ENCODE results near the gene ACTRT3.

The ACTRT3 gene

GRCh38 chr3:169769287-169770181 lies at the start of gene ACTRT3:
TSS of gene ACTRT3 (minus strand) at chr3:169769561. CDS start at chr3:169769520, 41 bp downstream.
- peak; percentile 65 for DNase-seq

GRCh38 chr3:169818316-169818715 lies 49.0 kb upstream of the ACTRT3 start:
- DNase-seq: no peak

GRCh38 chr3:169815590-169816150 lies 46.3 kb upstream of the ACTRT3 start:
- DNase-seq: no peak

GRCh38 chr3:169813757-169814517 lies 44.6 kb upstream of the ACTRT3 start:
- peak; percentile 88 for DNase-seq

GRCh38 chr3:169813278-169813677 lies 43.9 kb upstream of the ACTRT3 start:
- DNase-seq: peak; percentile 63

- peak; percentile 99 for DNase-seq
Observed at GRCh38 chr3:169812332-169813235, 43.2 kb upstream of the ACTRT3 start, which contains the start of the genes LRRC34 and LRRIQ4. TSS of gene LRRC34 (minus strand) at chr3:169812904. CDS start at chr3:169812548, 356 bp downstream. TSS of gene LRRIQ4 (plus strand) at chr3:169812870. CDS start at chr3:169821922, 9,052 bp downstream.

GRCh38 chr3:169811631-169812331 lies 42.4 kb upstream of the ACTRT3 start:
- DNase-seq: peak; percentile 80

GRCh38 chr3:169809230-169809795 lies 40.0 kb upstream of the ACTRT3 start:
- no peak for DNase-seq

- DNase-seq: no peak
Observed at GRCh38 chr3:169804681-169805080, 35.3 kb upstream of the ACTRT3 start.

- DNase-seq: no peak
Observed at GRCh38 chr3:169792359-169792758, 23.0 kb upstream of the ACTRT3 start.

- DNase-seq: no peak
Observed at GRCh38 chr3:169790687-169791429, 21.5 kb upstream of the ACTRT3 start.

- no peak for DNase-seq
Observed at GRCh38 chr3:169790219-169790618, 20.9 kb upstream of the ACTRT3 start.

- DNase-seq: no peak
Observed at GRCh38 chr3:169787791-169788190, 18.4 kb upstream of the ACTRT3 start.

GRCh38 chr3:169787120-169787519 lies 17.8 kb upstream of the ACTRT3 start:
- no peak for DNase-seq

- no peak for DNase-seq
Observed at GRCh38 chr3:169781209-169781855, 12.0 kb upstream of the ACTRT3 start.

GRCh38 chr3:169780742-169781141 lies 11.4 kb upstream of the ACTRT3 start:
- no peak for DNase-seq

GRCh38 chr3:169777822-169778221 lies 8.5 kb upstream of the ACTRT3 start:
- DNase-seq: no peak

GRCh38 chr3:169774186-169774585 lies 4.8 kb upstream of the ACTRT3 start:
- no peak for DNase-seq

GRCh38 chr3:169772897-169773816 lies 3.8 kb upstream of the ACTRT3 start, which contains the start of gene MYNN:
TSS of gene MYNN (plus strand) at chr3:169773396. CDS start at chr3:169774296, 900 bp downstream.
- peak; percentile 96 for DNase-seq
